DND-41 (cell line): ENCODE measurements around the gene JCAD.

Experiments
- EZH2 ChIP-seq: IDR thresholded peaks from 3 replicates; pipeline ENCODE4 v1.6.1; 2012; ENCODE audit warnings: borderline replicate concordance, low read depth, mild to moderate bottlenecking, moderate library complexity, low read length, inconsistent platforms; ENCODE audit not compliant: severe bottlenecking
- TF ChIP-seq, protein P1 (sequence below): IDR thresholded peaks from 2 replicates; pipeline ENCODE4 v1.5.1; 2012; ENCODE audit warnings: borderline replicate concordance, low read length, moderate library complexity, mild to moderate bottlenecking; ENCODE audit not compliant: poor library complexity, severe bottlenecking; ENCODE audit errors: extremely low read depth

- TF ChIP-seq, protein P1, sequence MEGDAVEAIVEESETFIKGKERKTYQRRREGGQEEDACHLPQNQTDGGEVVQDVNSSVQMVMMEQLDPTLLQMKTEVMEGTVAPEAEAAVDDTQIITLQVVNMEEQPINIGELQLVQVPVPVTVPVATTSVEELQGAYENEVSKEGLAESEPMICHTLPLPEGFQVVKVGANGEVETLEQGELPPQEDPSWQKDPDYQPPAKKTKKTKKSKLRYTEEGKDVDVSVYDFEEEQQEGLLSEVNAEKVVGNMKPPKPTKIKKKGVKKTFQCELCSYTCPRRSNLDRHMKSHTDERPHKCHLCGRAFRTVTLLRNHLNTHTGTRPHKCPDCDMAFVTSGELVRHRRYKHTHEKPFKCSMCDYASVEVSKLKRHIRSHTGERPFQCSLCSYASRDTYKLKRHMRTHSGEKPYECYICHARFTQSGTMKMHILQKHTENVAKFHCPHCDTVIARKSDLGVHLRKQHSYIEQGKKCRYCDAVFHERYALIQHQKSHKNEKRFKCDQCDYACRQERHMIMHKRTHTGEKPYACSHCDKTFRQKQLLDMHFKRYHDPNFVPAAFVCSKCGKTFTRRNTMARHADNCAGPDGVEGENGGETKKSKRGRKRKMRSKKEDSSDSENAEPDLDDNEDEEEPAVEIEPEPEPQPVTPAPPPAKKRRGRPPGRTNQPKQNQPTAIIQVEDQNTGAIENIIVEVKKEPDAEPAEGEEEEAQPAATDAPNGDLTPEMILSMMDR: no peak
- TF ChIP-seq EZH2: no peak
Measured at GRCh38 chr10:30007406-30007805, 52.0 kb downstream of the JCAD start.
